GM12874 (cell line): ENCODE measurements around the gene ELN.

Source experiments
- TF ChIP-seq, protein P1 (sequence below): IDR thresholded peaks from 2 replicates; pipeline ENCODE4 v1.5.1; 2011; ENCODE audit warnings: low read depth, mild to moderate bottlenecking, control low read depth, low read length, moderate library complexity; ENCODE audit not compliant: insufficient read depth

The ELN gene

DNA sequence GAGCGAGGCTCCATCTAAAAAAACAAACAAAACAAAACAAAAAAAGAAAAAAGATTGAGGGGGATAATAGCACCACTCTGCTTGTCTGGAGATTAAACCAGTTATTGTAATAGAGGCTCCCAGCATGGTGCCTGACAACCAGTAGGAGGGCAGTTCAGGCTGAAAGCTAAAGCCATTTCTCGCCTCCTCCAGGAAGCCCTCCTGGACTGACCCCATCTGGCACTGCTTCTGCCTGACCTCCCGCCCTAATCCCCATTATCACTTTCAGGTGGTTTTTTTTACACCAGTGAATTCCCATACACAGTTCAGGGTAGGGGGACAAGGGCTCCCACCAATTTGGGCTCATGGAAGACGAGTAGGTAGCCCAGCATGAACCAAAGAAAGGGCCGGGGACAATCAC is 8.8 kb upstream of the ELN start:
- TF ChIP-seq, protein P1, sequence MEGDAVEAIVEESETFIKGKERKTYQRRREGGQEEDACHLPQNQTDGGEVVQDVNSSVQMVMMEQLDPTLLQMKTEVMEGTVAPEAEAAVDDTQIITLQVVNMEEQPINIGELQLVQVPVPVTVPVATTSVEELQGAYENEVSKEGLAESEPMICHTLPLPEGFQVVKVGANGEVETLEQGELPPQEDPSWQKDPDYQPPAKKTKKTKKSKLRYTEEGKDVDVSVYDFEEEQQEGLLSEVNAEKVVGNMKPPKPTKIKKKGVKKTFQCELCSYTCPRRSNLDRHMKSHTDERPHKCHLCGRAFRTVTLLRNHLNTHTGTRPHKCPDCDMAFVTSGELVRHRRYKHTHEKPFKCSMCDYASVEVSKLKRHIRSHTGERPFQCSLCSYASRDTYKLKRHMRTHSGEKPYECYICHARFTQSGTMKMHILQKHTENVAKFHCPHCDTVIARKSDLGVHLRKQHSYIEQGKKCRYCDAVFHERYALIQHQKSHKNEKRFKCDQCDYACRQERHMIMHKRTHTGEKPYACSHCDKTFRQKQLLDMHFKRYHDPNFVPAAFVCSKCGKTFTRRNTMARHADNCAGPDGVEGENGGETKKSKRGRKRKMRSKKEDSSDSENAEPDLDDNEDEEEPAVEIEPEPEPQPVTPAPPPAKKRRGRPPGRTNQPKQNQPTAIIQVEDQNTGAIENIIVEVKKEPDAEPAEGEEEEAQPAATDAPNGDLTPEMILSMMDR: no peak

DNA sequence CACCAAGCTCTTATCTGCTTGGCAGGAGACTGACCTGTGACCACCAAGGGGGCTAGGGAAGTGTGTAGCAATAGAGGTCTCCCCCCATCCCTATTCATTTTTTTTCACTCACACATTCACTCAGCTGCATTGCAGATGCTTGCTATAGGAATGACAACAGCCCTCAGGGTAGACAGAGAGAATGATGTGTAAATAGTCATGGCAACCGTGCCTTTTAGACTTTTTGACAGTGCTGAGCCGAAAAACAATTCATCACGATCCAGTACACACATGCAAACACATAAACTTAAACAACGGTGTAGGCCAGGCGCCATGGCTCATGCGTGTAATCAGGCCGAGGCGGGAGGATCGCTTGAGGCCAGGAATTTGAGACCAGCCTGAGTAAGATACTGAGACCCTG is 7.6 kb upstream of the ELN start:
- TF ChIP-seq, protein P1: no peak

DNA sequence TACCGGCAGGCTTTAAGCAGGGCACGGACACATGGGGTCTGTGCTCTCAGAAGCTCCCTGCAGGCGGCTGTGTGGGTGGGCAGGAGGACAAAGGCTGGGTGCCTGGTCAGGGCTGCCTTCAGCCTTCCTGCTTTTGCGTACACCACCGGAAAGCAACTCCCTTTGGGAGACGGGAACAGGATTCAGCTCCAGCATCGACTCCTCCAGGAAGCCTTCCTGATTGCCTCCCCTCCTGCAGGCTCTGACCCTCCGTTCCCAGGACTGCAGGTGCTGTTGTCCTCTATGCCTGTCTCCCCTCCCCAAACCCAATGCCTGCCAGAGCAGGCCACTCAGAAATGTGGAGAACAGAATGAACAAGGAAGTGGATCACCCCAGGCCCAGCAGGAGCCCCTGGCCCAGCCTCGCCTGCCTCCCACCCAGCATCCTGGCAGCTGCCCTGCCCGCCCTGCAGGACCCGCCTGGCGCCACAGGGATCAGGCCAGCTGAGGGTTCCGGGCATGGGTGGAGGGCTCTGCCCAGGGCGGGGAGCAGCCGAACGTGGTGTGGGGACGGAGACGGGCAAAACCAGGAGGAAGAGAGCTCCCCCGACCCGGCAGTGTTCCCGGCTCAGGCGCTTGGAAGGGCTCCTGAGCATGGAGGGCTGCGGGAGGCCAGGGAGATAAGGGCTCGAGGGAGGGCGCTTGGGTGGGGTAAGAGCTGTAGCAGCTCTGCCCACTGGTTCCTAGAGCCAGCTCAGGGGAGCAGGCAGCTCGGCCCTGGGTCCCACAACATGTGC is 6.2 kb upstream of the ELN start:
- TF ChIP-seq, protein P1: no peak

DNA sequence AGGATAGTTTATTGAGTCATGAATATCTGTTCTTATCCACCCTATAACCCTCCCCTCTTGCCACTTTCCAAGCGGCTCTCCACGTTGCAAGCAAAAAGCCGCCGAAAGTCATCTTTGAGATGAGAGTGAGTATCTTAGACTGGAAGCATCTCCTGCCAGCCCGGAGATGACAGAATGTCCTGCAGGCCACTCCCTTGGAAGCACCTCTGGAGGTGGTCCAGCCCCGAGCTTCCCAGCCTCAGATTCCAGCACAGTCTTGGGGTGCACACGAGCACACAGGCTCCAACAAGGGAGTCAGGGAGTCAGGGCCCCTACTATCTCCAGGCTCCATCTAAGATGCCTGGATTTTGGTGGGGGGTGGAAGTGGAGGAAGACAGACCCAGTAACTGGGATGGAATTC is 5.5 kb upstream of the ELN start:
- TF ChIP-seq, protein P1: no peak

DNA sequence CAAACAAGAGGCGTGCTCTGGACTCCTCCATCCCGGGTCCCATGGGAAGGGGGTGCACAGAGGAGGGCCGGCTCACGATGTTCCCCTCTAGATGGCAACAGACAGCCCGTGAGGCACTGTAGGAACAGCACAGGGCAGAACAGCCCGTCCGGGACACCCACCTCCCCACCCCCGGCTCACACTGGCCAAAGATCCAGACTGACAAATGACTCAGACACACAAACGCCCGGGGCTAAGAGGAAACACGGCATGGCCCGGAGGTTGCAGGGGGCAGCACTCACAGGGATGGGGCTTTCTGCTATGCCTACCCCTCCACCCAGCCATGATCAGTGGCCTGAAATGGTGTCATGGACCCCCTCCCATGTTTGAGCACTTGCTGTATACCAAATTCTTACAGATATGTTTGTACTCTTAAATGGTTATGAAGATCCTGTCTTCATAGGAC is 4.9 kb upstream of the ELN start:
- TF ChIP-seq, protein P1: no peak

DNA sequence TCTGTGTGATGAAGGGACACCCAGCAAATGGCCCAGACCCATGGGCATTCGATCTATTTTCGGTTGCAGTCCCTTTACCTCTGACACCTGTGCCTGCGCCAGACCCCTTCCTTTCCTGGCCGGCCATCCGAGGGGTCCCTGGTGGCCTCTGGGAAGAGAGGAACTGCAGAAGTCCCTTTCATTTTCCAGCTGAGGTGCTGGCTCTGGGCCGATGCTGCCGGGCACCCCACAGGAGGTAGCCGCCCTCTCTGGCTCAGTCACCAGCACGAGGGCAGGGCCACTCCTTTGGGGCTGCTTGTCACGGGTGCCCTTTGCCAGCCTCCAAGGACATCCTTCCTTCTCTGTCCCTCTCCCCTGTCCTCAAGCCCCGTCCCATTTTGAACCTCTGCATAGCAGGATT is 4.2 kb upstream of the ELN start:
- TF ChIP-seq, protein P1: no peak

DNA sequence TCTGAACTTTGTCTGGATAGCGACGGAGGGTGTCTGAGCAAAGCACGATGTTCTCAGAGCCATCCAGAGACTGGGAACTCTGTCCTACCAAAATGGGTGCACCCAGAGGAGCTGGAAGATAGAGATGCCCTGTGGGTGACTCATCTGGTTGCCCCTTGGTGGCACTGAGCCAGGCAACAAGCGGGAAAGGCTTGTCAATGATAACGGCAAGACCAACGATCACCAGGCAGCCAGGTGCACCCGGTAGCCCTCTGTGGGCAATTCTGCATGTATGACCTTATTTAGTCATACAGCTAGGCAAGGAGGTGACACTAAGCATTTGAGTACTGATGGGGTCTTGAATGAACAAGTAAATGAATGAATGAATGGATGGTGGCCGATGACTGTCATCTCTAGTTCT is 2.8 kb upstream of the ELN start:
- TF ChIP-seq, protein P1: no peak
